Suppressor macrophage (primary cell): ENCODE measurements around the gene KCNJ4.

Experiments
- DNase-seq, 4 experiments: peaks; one replicate each; pipeline ENCODE4 v3.0.0-alpha.2; 2020 to 2022

The KCNJ4 gene

GRCh38 chr22:38452373-38453065 is 2.5 kb downstream of the KCNJ4 start:
- DNase-seq, result no peak

- DNase-seq, result no peak
Measured at GRCh38 chr22:38451864-38452263, 3.1 kb downstream of the KCNJ4 start.

GRCh38 chr22:38451404-38451803 is 3.6 kb downstream of the KCNJ4 start:
- DNase-seq, result no peak

- no peak for DNase-seq
Measured at GRCh38 chr22:38450234-38450797, 4.7 kb downstream of the KCNJ4 start.

GRCh38 chr22:38449776-38450175 is 5.2 kb downstream of the KCNJ4 start:
- DNase-seq, result no peak

GRCh38 chr22:38448945-38449745 is 5.9 kb downstream of the KCNJ4 start:
- no peak for DNase-seq

GRCh38 chr22:38446018-38446601 is 8.9 kb downstream of the KCNJ4 start:
- no peak for DNase-seq

- DNase-seq, result no peak
Measured at GRCh38 chr22:38444783-38445182, 10.2 kb downstream of the KCNJ4 start.

- no peak for DNase-seq
Measured at GRCh38 chr22:38443628-38444521, 11.1 kb downstream of the KCNJ4 start.

GRCh38 chr22:38442967-38443627 is 11.9 kb downstream of the KCNJ4 start:
- DNase-seq, result no peak

- no peak for DNase-seq
Measured at GRCh38 chr22:38441620-38442287, 13.2 kb downstream of the KCNJ4 start.

- DNase-seq, result no peak
Measured at GRCh38 chr22:38440747-38441350, 14.2 kb downstream of the KCNJ4 start.

GRCh38 chr22:38437416-38437815 is 17.6 kb downstream of the KCNJ4 start:
- no peak for DNase-seq

- DNase-seq, result no peak
Measured at GRCh38 chr22:38436629-38437395, 18.2 kb downstream of the KCNJ4 start.

- DNase-seq, result no peak
Measured at GRCh38 chr22:38435965-38436364, 19.0 kb downstream of the KCNJ4 start.

- DNase-seq, result no peak
Measured at GRCh38 chr22:38435010-38435409, 20.0 kb downstream of the KCNJ4 start.

GRCh38 chr22:38433871-38434270 is 21.1 kb downstream of the KCNJ4 start:
- no peak for DNase-seq

GRCh38 chr22:38432264-38432663 is 22.7 kb downstream of the KCNJ4 start:
- DNase-seq, result no peak

- no peak for DNase-seq
Measured at GRCh38 chr22:38431266-38432010, 23.6 kb downstream of the KCNJ4 start.
